ENCODE results near the gene PROKR1. TPM values are rescaled to one million over a fixed set of nuclear protein-coding genes. Genes with fewer than 3 reads are reported as not detected.

The PROKR1 gene
- total RNA-seq, 2 experiments from 2014 or later, result not detected

DNA sequence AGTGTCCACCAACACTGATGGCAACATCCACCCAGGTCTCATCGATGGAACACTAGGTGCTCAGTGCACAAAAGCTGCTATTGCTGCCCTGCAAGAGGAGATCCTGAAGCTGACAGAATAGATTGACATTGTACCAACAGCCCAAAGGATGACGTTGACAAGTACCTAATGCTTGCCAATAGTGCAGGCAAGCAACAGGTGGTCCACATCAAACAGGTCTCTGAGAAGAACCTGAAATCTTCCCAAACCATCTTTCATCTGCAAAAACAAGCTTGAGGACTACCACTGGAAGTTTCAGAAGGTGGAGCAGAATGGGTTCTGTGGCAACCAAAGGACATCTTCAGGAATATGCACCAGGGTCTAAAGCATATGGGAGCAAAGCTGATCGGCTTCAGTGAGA is 15.8 kb upstream of the PROKR1 start:
- peaks cover 2% of the 10 kb centered on the region for H3K27me3 Mint-ChIP-seq
- no peaks in the 10 kb centered on the region for H3K4me1 Mint-ChIP-seq
- ATAC-seq (ENCODE audit: low read depth), result no peak
- no peak overlapping the region for H3K4me3 Mint-ChIP-seq
- no peak for DNase-seq
- no peaks in the 10 kb centered on the region for H3K9me3 Mint-ChIP-seq
- no peak overlapping the region for H3K27ac Mint-ChIP-seq
- POLR2A ChIA-PET, result no interaction called here
- H3K36me3 Mint-ChIP-seq, result no peaks in the 10 kb centered on the region

DNA sequence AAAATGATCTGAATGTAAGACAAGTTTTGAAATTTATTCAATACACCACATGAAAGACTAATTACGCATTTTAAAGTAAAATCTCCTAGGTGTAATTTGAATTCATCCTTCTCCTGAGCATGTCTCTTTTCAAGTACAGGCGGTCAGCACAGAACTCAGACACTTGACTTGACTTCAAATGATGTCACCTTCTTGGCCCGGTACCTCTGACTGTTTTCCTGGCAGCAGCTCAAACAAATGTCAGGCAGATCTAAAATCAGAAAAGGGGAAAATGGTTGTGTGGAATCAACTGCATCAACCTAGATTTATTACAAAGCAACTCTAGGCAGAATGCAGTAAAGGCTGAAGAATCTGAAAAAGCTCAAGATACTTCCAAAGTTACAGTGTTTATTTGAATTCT is 11.4 kb upstream of the PROKR1 start:
- POLR2A ChIA-PET, result no interaction called here
- Mint-ChIP-seq H3K36me3 (no peaks in the 10 kb centered on the region), H3K4me1 (no peaks in the 10 kb centered on the region), H3K27ac (no peak overlapping the region), H3K27me3 (peaks cover 9% of the 10 kb centered on the region), H3K9me3 (peaks cover 1% of the 10 kb centered on the region), H3K4me3 (no peak overlapping the region)
- ATAC-seq (ENCODE audit: low read depth), result no peak
- DNase-seq, result no peak

DNA sequence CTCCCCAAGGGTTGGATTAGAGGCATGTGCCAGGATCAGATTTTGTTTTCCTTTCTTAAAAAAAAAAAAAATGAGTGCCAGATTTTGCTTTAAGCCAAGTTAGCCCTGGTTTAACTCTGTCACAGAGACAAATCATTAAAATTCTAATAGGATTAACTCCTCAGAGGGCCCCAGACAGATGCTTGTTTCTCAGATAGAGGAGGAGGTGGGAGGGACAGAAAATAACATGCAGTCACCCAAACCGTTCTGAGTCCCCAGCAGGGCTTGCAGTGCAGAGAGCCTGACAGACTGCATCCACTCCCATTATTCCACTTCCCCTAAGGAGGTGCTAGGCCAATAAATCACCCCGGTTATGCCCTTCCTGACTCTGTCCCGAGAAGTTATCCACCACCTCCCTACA is 6.3 kb upstream of the PROKR1 start:
- H3K27ac Mint-ChIP-seq, result no peak overlapping the region
- H3K36me3 Mint-ChIP-seq, result peaks cover 2% of the 10 kb centered on the region
- H3K4me1 Mint-ChIP-seq, result no peaks in the 10 kb centered on the region
- no peak overlapping the region for H3K4me3 Mint-ChIP-seq
- POLR2A ChIA-PET, result no interaction called here
- peaks cover 24% of the 10 kb centered on the region for H3K27me3 Mint-ChIP-seq
- DNase-seq, result no peak
- ATAC-seq (ENCODE audit: low read depth), result no peak
- H3K9me3 Mint-ChIP-seq, result peaks cover 11% of the 10 kb centered on the region

DNA sequence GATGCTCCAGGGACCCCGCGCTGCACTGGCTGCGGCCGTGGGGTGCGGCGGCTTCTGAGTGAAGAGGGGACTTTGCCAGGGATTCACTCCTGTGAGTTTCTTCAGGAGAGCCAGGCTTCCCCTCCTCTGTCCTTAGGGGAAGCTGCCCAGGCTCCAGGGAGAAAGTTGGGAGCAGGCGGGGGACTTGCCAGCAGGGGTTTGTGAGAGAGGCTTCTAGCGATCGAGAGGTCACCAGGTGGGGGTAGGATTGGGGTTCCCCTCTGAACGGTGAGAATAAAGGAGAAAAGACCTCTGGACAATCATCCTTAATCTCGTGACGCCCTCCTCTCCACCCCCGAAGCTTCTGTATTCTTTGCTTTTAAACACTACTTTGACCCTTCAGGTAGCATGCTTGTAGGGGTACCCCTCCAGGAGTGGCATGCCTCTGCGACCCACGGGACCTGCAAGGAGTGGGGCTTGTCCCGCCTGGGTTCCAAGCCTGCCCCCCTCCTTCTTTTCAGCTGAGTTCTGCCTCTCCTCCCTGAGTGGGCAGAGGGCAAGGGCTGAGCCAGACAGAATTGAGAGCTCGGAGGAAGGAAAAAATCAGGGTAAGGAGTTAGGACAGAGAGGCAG is 601 bp downstream of the PROKR1 start:
- peaks cover 18% of the 10 kb centered on the region for H3K4me1 Mint-ChIP-seq
- peaks cover 73% of the 10 kb centered on the region for H3K27me3 Mint-ChIP-seq
- peaks cover 3% of the 10 kb centered on the region for H3K36me3 Mint-ChIP-seq
- POLR2A ChIA-PET, result interaction anchor here (0.9 kb wide), 1 partner anchor 49 kb away, joined by 3 read pairs; no protein-coding TSS in a partner anchor
- ATAC-seq (ENCODE audit: low read depth) (no peak), DNase-seq (no peak)
- peak overlapping the region; percentile 63 for H3K4me3 Mint-ChIP-seq
- peaks cover 8% of the 10 kb centered on the region for H3K9me3 Mint-ChIP-seq
- H3K27ac Mint-ChIP-seq, result no peak overlapping the region

DNA sequence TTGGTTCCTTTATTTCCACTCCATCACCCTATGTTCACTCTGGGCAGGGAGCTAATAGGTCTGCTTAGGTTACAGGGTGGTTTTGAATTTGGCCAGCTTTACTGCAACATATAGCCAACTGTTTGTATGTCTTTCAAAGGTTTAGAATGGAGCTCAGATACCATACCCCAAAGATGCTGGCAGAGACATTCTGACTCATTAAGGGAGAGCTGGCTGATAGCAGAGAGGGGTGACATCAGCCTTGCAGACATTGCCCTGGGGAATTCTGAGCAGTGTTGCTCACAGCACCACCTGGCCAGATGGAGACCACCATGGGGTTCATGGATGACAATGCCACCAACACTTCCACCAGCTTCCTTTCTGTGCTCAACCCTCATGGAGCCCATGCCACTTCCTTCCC is 2.1 kb downstream of the PROKR1 start:
- ATAC-seq (ENCODE audit: low read depth) (no peak), DNase-seq (no peak)
- H3K36me3 Mint-ChIP-seq, result peaks cover 6% of the 10 kb centered on the region
- no peak overlapping the region for H3K27ac Mint-ChIP-seq
- peaks cover 18% of the 10 kb centered on the region for H3K4me1 Mint-ChIP-seq
- H3K9me3 Mint-ChIP-seq, result peaks cover 8% of the 10 kb centered on the region
- peaks cover 79% of the 10 kb centered on the region for H3K27me3 Mint-ChIP-seq
- no peak overlapping the region for H3K4me3 Mint-ChIP-seq
- POLR2A ChIA-PET, result no interaction called here

DNA sequence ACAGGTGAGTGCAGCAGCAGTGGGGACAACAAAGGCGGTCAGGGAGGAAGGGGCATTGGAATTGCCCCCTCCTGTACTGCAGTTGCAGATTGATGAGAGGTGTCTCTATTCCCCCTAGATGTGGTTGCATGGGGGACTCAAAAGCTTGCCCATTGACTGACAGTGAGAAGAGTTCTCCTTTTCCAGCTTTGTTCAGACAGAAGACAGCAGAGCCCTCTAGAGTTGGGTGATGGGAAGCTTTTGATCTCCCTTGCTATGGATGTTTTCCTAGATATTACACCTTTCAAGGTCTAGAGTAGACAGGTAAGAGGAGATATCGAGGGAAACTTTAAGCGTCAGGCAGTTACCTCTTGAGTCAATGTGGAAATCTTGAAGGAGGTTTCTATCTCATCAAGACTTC is 2.9 kb downstream of the PROKR1 start:
- Mint-ChIP-seq H3K9me3 (peaks cover 2% of the 10 kb centered on the region), H3K36me3 (peaks cover 5% of the 10 kb centered on the region), H3K4me3 (no peak overlapping the region), H3K27ac (no peak overlapping the region), H3K27me3 (peaks cover 72% of the 10 kb centered on the region), H3K4me1 (peaks cover 25% of the 10 kb centered on the region)
- DNase-seq (no peak), ATAC-seq (ENCODE audit: low read depth) (no peak)
- POLR2A ChIA-PET, result no interaction called here

DNA sequence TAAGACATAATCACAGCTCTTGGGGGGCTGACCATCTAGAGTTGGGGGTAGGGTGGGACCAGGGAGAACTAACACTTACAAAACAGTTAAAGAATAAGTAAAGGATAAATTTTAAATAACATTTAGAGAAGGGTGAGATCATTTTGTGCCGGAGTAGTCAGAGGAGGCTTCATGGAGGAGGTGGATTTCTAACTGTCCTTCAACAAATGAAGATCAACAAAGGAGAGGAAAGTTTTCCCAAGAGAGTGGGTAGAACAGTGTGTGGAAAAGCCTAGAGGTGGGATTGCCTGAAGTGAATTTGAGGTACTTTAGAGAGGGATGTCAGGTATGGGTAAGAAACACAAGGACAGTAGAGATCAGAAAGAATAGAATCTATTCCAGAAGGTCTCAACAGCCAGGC is 7.3 kb downstream of the PROKR1 start:
- POLR2A ChIA-PET, result interaction anchor here (0.8 kb wide), 1 partner anchor 184 kb away, joined by 3 read pairs; the partner anchor contains the start of gene FBXO48
- Mint-ChIP-seq H3K27me3 (peaks cover 38% of the 10 kb centered on the region), H3K27ac (peak overlapping the region; percentile 27), H3K9me3 (no peaks in the 10 kb centered on the region), H3K36me3 (peaks cover 4% of the 10 kb centered on the region), H3K4me1 (peaks cover 46% of the 10 kb centered on the region), H3K4me3 (peak overlapping the region; percentile 17)
- ATAC-seq (ENCODE audit: low read depth) (no peak), DNase-seq (no peak)

DNA sequence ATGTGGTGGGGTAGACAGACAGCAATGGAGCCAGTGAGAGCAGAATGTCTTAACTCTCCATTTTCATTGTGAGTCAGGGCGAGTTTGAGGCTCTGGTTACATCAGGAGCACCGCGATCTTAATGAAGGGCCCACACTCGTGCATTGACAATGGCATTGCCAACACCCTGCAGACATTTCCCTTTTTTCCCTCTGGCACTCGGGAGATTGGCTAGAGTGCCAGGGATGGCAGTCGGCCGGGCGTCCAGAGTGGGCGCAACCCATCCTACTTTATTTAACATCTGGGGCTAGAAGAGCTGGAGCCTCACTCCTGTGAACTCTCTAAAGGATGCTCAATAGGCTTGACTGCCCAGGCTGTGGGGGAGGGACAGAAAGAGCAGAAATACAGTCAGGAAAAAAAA is 9.7 kb downstream of the PROKR1 start:
- Mint-ChIP-seq H3K4me3 (peak overlapping the region; percentile 32), H3K9me3 (no peaks in the 10 kb centered on the region), H3K4me1 (peaks cover 42% of the 10 kb centered on the region), H3K27me3 (peaks cover 21% of the 10 kb centered on the region), H3K27ac (no peak overlapping the region), H3K36me3 (peaks cover 4% of the 10 kb centered on the region)
- ATAC-seq (ENCODE audit: low read depth), result no peak
- POLR2A ChIA-PET, result interaction anchor here (0.6 to 0.7 kb wide), 2 partner anchors 66 to 166 kb away, joined by 3 to 5 read pairs; no protein-coding TSS in a partner anchor
- DNase-seq, result peak; percentile 38

DNA sequence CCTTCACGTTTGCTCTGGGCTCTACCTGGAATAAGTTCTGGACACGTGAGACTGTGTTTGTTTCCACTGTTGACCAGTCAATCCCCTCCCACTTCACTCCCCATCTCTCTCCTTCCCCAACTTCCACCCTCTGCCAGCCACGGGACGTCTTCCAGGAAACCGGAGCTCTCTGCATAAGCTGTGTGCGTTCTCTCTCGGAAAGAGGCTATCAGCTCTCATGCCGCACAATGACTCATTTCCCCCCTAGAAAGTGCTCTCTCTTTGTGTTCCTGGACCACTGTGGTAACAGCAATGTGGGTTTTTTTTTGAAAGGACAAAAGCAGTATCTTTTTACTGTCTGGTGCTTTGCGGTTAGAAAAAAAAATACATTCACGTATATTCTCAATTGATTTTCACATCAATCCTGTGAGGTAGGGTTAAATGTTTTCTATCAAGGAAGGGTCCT is 10.2 kb downstream of the PROKR1 start:
- H3K4me3 Mint-ChIP-seq, result peak overlapping the region; percentile 67
- POLR2A ChIA-PET, result interaction anchor here (0.6 to 0.7 kb wide), 4 partner anchors 65 to 644 kb away, joined by 3 to 5 read pairs (median 4); no protein-coding TSS in a partner anchor
- H3K27me3 Mint-ChIP-seq, result peaks cover 15% of the 10 kb centered on the region
- H3K36me3 Mint-ChIP-seq, result peaks cover 4% of the 10 kb centered on the region
- no peaks in the 10 kb centered on the region for H3K9me3 Mint-ChIP-seq
- DNase-seq (peak; percentile 60), ATAC-seq (ENCODE audit: low read depth) (peak; percentile 84)
- H3K27ac Mint-ChIP-seq, result peak overlapping the region; percentile 38
- peaks cover 40% of the 10 kb centered on the region for H3K4me1 Mint-ChIP-seq

DNA sequence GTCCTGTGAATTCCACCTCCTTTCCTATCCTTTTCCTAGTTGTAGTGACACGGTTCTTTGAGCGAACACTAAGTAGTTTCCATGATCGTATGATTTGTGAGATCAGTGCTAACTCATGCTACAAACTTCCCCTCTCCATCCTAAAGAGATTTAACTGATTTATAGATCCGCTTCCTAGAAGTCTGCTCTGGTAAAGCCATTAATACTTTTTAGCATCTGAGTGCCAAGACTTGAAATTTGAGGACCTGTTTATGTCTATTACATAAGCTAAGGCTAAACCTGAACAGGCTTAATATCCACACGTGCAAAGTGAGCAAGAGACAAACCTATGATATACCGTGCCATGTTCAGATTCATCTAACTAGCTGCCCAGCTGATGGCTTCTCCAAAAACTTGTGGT is 14.9 kb downstream of the PROKR1 start:
- POLR2A ChIA-PET, result no interaction called here
- no peak for ATAC-seq (ENCODE audit: low read depth)
- H3K27ac Mint-ChIP-seq, result no peak overlapping the region
- H3K27me3 Mint-ChIP-seq, result peaks cover 8% of the 10 kb centered on the region
- peaks cover 22% of the 10 kb centered on the region for H3K4me1 Mint-ChIP-seq
- H3K9me3 Mint-ChIP-seq, result no peaks in the 10 kb centered on the region
- H3K36me3 Mint-ChIP-seq, result peaks cover 3% of the 10 kb centered on the region
- no peak overlapping the region for H3K4me3 Mint-ChIP-seq
- DNase-seq, result no peak

DNA sequence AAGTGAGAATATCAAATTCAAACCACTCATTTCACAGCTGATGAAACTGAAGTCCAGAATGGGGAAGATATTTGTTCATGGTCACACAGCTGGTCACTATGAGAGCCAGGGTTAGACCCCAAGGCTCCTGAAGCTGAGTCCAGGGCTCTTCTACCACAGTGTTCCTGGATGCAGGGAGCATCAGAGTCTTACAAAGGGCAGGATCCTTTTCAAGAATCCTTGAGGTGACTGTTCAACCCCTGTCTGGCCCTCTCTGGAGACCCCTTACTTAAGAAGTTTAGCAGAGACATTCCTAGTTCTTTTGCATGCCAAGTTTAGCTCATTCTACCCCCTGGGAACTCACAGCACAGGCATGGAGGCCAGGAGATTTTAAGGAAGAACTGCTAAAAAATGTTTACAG is 15.7 kb downstream of the PROKR1 start:
- no peaks in the 10 kb centered on the region for H3K9me3 Mint-ChIP-seq
- POLR2A ChIA-PET, result interaction anchor here (0.7 kb wide), 1 partner anchor 48 kb away, joined by 3 read pairs; no protein-coding TSS in a partner anchor
- peaks cover 8% of the 10 kb centered on the region for H3K27me3 Mint-ChIP-seq
- H3K27ac Mint-ChIP-seq, result no peak overlapping the region
- no peak overlapping the region for H3K4me3 Mint-ChIP-seq
- H3K36me3 Mint-ChIP-seq, result peaks cover 3% of the 10 kb centered on the region
- peaks cover 17% of the 10 kb centered on the region for H3K4me1 Mint-ChIP-seq
- ATAC-seq (ENCODE audit: low read depth), result no peak
- no peak for DNase-seq

DNA sequence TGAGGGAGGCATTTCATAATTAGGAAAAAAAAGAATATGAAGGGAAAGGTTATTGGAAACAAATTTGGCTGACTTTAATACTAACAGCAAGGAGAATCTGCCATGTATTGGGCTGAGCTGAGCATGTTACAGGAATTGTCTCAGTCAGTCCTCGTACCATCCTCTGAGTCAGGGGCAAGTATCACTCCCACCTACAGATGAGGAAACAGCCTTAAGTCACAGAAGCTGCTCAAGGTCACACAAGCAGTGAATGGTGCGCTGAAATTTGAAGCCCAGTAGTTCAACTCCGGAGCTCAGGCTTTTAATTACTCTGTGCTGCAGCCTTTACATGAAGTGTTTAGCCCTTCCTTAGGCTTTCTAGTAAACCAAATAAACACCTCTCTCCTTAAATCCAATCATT is 17.3 kb downstream of the PROKR1 start:
- Mint-ChIP-seq H3K27ac (no peak overlapping the region), H3K36me3 (peaks cover 3% of the 10 kb centered on the region), H3K4me1 (peaks cover 12% of the 10 kb centered on the region), H3K4me3 (no peak overlapping the region), H3K27me3 (peaks cover 10% of the 10 kb centered on the region), H3K9me3 (peaks cover 2% of the 10 kb centered on the region)
- DNase-seq, result no peak
- no peak for ATAC-seq (ENCODE audit: low read depth)
- POLR2A ChIA-PET, result no interaction called here

DNA sequence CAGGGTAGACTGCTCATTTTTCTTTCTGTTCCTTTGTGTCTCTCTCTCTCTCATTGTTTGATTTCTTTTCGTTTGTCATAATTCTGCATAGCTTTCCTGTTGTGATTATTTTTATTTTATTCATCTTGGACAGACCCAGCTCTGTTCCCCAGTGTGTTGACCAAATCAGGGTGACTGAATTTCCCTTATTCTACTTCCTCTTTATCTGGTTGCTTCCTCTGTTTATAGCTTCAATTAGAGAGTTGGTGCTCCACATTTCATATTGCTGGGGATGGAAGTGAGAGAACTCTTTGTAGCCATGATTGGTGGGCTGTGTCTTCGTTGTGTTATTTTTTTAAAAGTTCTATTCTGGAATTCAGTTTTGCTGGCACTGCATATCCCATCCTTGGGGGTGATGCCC is 19.1 kb downstream of the PROKR1 start:
- Mint-ChIP-seq H3K36me3 (peaks cover 3% of the 10 kb centered on the region), H3K4me1 (peaks cover 12% of the 10 kb centered on the region), H3K27ac (no peak overlapping the region), H3K9me3 (peaks cover 6% of the 10 kb centered on the region), H3K4me3 (no peak overlapping the region), H3K27me3 (peaks cover 8% of the 10 kb centered on the region)
- POLR2A ChIA-PET, result no interaction called here
- no peak for ATAC-seq (ENCODE audit: low read depth)
- no peak for DNase-seq

DNA sequence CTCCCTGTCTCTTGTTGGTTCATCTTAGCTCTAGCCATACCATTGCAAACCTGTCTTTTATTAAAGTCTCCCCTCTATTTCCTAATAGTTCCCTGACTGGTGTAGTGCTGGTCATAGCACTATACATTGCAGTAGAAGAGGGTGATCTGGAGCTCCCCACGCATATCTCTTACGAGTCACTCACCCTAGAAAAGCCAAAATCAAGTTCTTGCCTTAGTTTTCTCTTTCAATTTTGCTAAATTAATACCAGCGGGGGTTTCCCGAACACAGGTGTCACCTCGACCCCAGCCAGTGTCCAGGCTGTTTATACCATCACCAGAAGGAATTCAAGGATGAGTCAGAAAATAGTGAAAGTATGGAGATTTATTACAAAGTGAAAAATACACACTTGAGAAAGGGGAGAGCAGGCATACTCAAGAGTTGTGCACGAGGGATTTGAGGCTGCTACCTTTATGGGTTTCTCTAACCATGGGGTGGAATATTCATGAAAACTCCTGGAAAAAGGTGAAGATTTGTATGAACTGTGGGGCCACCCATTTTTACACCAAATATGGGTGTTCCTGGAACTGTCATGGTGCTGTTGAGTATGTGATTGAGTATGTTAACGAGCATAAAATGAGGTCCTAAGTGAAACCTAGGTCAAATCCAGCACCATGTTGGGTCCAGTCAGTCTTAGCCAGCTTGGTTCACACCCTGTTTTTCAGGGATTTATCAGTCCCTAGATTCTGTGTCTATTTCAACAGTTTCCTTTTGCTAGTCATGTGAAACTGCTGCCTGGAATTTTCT is 20.2 kb downstream of the PROKR1 start:
- no peak for ATAC-seq (ENCODE audit: low read depth)

More for the DNA sequence above, 20.2 kb downstream of the PROKR1 start:
- no peak overlapping the region for H3K27ac Mint-ChIP-seq
- POLR2A ChIA-PET, result no interaction called here
- no peak overlapping the region for H3K4me3 Mint-ChIP-seq
- DNase-seq, result no peak
- H3K36me3 Mint-ChIP-seq, result peaks cover 3% of the 10 kb centered on the region
- H3K9me3 Mint-ChIP-seq, result peaks cover 6% of the 10 kb centered on the region
- H3K4me1 Mint-ChIP-seq, result peaks cover 12% of the 10 kb centered on the region
- H3K27me3 Mint-ChIP-seq, result peaks cover 8% of the 10 kb centered on the region

All from activated naive CD8-positive, alpha-beta T cell treated with anti-CD3 and anti-CD28 coated beads, Interleukin-2, amount 10 ng/mL, durations not matched to agents 7 days and 5 days (primary cell).